HT1080 (cell line): Measurements from ENCODE around the gene NAV1. TPM values are rescaled to one million over a fixed set of nuclear protein-coding genes. Genes with fewer than 3 reads are reported as not detected.
A peak's percentile ranks its signal among the peaks of the same experiment; 100 is the strongest.
"Not testable (repeated sequence)": the region's sequence is repeated elsewhere in the genome, so short reads cannot be mapped to it uniquely, and the experiment has no call there.

Experiments
- DNase-seq: peaks from one replicate; pipeline ENCODE4 v3.0.0-alpha.2; 2015; ENCODE audit warnings: low read depth
- total RNA-seq: library from RNA; depleted of rRNA; stranded (reverse); fragments of >200 nt; shearing (Covaris generic); gene quantifications from 2 replicates; pipeline ENCODE4 v1.2.3, GENCODE V29; 2014

Gene NAV1
- total RNA-seq, 1 experiment from 2014 or later, result 40.6 TPM

DNA sequence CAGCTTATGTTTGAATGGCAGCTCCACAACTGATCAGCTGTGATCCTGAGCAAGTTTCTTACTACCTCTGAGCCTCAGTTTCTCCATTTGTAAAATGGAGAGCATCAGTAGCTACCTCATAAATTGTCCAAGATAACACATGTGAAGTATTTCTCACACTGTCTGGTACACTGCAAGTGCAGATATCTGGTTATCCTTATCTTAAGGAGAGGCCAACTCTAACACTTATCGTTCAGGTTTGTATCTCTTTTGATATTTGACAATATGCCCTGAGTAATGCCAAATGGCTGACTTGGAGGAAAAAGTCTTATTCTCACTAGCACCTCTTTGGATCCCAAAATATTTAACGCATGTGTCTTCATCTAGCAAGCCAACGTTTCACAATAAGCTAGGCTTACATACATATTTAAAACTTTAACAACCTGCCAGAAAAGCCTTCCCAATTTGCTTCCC lies 34.7 kb upstream of the NAV1 start:
- DNase-seq, result no peak

DNA sequence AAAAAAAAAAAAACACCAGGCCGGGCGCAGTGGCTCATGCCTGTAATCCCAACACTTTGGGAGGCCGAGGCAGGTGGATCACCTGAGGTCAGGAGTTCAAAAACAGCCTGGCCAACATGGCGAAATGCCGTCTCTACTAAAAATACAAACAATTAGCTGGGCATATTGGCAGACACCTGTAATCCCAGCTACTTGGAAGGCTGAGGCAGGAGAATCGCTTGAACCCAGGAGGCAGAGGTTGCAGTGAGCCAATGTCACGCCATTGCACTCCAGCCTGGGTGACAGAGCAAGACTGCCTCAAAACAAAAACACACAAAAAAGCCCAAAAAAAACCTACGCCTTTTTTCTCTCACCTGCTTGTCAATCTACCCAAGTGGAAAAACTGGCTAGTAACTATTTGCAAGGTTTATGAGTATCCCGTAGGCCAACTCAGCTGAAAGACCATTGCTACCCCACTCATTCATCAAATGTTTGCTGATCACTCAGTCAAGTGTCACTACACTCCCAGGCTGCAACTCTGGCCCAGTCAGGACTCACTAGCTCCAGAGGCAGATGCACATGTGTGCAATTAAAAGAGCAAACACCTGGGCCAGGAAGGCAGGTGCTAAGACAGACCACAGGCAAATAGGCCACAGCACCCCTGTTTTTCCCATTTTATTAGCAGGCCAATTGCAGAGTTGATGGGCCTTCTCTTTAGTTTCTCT lies 34.0 kb upstream of the NAV1 start:
- no peak for DNase-seq

DNA sequence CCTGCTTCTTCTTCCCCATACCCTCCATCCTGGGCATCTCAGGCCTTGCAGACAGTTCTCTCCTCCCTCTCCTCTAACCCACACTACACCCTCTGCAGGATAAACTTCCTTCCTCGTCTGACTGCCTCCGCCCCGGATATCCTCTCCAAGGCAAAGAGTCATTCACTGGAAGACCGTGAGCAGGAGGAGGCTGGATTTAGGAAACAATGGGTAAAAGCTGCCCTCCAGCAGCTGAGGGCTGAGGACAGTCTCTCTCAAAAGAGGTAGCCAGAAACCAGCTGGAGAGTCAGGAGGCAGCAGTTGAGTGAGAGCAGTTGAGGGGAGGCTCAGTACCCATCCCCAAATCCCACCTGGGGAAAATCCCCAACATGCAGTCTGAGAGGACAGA lies 33.4 kb upstream of the NAV1 start:
- DNase-seq, result peak; percentile 84

DNA sequence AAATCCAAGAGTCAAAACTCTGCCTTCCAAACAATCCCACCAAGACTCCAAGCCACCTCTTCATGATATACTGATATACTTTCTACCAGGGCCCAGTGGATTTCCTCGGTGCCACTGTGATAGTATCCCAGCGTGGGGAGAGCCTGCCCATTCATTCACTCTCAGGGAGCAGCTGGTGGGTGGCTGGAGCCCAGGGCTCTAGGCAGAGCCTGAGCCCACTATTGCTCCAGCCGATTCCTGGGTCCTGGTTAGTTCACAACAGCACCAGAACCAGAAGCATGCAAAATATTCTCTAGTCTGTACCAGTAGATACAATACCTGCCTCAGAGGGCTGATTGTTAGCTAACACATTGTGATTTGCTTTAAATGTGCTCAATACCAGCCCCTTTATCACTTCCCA lies 32.8 kb upstream of the NAV1 start:
- DNase-seq, result no peak

DNA sequence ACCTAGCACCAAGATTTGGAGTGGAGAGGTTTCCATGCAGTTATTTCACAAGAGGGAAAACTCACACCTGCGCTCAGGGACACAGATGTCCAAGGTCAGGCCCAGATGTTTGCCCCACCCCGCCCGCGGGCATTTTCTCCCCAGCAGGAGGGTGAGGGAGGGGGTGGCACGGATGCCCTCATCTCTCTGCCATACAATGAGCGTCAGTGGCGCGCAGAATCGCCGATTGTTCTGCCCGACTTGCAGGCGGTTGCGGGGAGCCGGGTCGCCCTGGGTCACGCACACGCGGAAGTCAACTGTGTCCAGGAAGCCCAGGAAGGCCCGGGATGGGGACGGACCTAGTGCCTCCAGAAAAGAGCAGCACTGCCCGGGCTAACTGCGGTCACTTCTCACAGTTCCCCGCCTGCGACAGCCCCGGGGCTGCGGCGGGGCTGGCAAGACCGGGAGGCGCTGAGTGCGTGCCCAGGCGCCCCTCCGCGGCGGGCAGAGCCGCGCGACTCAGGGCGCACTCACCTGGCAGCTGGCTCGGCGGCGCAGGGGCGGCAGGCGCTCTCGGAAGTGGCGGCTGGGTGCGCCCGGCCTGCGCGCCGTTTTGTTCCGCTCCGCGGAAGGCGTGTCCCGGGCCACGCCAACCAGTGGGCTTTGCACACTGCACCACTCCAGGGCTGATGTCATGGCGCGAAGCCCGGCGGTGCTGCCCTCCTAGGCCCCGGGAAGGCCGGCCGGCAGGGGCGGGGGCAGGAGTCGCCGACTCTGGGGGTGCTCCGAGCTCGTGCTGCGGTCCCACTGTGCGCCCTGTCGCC lies 32.2 kb upstream of the NAV1 start, which contains the start of gene CSRP1:
TSS of gene CSRP1 (minus strand) at position 567 of the 803 bp plus-strand sequence. CDS start 10,820 bp downstream, outside the sequence.
- DNase-seq, result peak; percentile 83

DNA sequence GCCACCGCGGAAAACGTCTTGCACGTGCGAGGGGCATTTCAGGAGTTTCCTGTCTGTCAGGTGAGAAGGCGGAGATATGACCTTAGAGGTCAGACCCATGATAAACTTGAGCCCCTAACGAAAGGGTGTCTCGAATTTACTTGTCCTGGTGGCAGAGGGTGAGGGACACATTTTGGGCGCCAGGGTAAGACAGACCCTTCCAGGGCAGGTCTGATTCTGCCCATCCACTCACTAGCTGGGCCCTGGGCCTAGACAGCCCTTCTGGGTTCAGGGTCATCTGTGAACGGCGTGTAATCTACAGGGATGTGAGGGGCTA lies 31.6 kb upstream of the NAV1 start:
- DNase-seq, result no peak

DNA sequence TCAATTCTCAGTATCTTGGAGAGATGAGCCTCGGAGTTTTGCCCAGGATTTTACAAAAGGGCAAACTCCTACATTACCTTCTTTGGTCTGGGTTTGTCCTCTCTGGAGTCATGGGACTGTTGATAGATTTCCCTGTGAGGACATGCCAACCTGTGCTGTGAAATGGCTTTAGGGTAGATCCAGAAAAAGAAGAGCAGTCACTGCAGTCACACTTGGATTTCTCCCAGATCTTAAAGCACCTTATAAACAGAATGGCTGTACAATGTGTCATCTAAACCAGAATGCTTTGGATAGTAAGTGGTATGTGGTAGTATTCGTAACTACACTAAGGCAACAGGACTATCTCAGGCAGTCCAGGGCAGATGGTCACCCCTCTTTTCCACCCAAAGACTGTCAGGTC lies 30.1 kb upstream of the NAV1 start:
- no peak for DNase-seq

DNA sequence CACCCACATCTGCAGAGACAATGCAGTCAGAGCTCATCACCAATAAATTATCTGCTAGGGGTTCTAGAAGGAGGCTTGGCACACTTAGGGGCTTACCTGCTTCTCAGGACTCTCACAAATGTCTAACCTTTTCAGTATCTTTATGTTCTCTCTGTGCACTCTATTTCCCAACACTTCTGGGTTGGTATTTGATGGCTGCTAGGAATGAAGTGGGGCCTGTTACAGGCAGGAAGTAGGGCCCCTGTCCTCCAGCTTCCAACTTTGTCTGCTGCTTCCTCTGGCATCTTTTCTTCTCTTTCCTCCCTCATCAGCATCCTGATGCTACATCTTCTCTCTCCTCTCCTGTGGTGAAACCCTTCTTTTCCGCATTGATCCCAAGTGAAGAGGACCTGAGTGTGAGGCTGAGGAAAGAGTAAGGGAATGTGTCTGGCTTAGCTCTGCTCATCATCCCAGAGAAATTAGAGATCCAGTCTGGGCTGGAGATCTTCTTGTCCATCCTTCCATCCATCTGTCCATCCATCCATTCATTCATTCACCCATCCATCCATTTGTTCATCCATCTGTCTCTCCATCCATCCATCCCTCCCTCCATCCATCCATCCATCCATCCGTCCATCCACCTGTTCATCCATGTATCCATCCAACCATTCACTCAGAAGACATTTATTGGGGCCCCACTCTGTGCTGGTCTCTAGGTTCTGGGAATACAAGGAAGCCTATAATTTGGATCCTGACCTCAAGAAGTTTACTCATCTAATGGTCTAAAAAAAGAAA lies 29.1 kb upstream of the NAV1 start:
- DNase-seq, result no peak

DNA sequence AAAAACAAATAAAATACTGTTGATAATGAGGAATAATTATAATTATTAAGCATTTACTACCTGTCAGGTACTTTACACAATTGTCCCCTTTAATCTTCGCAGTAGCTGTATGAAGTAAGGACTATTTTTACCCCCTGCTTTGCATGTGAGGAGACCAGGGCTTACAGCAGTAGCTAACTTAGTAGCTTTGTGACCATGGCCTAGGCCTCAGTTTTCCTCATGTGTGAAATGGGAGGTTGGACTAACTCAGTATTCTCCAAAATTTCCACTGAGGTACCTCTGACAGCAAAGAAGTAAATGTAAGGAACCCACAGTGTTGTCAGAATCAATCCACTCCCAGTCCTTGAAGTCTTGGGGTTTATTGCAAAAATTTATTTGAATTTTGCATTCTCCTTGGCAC lies 28.2 kb upstream of the NAV1 start:
- no peak for DNase-seq

DNA sequence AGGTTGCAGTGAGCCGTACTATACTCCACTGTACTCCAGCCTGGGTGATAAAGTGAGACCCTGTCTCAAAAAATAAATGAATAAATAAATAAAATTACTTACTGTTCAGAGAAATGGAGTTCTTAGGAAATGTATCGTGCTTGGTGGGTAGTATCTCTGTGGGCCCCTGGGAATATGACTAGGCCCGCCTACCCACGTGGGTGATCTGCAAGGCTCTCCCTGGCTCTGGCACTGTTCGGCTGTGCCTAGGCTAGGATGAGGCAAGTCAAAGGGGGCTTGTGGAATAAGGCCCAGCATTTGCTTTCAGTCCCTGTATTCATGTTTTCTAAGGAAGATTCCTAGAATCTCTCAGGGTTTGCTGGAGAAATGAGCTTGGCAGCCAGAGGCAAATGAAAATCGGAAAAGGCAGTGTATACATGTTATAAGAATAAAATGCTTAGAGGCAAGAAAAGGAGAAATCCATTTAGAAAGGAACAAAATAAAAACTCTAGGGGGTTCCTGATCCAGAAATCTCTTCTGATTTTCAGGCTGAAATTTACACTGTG lies 27.5 kb upstream of the NAV1 start:
- no peak for DNase-seq

DNA sequence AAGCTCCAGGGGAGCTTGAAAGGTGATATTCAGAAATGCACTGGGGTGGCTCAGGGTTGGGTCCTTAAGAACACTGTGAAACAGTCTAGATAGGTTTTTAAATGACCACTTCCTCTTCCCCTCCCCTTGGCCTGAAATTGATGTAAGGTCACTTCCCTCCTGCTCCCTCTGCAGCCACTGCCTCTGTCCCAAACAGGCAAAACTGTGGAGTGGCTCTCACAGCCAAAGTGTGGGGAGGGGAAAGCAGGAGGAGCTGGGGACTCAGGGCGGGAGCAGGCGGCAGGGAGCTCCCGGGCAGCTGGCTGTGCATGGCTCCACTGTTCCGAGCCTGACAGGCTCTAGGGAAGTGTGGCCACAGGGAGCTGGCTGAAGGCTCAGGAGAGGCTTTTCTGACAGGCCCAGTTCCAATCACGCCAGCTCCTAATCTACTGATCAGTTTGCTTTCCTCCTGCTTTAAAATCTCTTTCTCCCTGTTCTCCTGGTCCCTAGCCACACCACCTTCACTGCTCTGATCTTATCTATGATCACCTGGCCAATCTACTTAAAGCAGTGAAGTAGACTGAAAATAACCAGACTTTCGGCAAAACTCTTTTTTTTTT lies 26.9 kb upstream of the NAV1 start:
- no peak for DNase-seq

DNA sequence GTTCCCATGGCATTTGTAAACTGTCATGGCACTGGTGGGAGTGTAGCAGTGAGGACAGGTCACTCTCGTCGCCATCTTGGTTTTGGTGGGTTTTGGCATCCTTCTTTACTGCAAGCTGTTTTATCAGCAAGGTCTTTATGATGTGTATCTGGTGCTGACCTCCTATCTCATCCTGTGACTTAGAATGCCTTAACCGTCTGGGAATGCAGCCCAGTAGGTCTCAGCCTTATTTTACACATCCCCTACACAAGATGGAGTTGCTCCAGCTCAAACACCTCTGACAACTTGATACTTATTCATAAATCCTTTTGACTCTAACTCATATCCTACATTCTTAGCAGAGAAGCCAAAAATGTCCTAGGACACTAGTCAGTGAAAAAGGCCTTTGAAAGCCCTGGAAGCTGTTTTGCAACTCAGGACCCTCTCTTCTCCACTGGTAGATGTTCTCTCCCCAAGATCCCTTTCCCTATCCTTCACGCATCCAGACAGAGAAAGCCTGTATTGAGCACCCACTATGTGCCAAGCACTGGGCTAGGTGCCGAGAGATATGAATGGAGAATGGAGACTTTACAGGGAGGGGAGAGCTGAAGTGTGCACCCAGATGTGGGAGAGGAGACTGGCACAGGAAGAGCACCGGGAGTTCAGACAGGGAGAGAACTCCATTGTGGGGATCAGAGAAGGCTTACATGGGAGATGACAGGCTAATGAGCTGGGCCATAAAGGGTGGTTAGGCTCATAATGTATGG lies 25.3 kb upstream of the NAV1 start:
- DNase-seq, result no peak

DNA sequence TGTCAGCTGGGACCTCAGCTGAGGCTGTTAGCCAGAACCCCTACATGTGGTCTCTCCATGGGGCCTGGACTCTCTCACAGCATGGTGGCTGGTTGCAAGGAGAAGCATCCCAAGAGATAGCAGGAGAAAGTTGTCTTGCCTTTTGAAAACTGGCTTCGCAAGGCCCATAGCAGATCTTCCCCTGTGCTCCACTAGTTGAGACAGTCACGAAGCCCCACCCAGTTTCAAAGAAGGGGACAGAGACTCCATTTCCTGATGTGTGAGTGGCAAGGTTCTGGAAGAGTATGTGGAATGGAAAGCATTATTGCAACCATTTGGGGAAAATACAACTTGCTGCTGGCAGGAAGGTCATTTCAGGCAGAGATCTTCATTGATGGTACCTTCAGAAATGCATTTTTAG lies 24.5 kb upstream of the NAV1 start:
- no peak for DNase-seq

DNA sequence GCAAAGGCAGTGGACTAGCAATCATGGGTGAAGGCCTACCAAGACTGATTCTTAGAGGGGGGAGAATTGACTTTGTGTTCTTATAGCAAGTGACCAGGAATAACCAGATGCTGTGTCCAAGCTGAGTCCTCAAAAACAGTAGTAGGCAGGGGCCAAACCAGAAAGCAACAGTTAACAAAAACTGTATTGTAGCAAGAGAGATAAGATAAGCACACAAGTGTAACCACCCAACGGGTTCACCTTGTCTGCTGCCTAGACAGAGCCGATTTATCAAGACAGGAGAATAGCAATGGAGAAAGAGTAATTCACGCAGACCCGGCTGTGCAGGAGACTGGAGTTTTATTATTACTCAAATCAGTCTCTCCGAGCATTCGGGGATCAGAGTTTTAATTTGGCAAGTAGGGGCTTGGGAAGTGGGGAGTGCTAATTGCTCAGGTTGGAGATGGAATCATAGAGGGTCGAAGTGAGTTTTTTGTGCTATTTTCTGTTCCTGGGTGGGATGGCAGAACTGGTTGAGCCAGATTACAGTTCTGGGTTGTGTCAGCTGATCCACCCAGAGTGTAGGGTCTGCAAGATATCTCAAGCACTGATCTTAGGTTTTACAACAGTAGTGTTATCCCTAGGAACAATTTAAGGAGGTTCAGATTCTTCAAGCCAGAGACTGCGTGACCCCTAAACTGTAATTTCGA lies 23.7 kb upstream of the NAV1 start:
- DNase-seq, result no peak

DNA sequence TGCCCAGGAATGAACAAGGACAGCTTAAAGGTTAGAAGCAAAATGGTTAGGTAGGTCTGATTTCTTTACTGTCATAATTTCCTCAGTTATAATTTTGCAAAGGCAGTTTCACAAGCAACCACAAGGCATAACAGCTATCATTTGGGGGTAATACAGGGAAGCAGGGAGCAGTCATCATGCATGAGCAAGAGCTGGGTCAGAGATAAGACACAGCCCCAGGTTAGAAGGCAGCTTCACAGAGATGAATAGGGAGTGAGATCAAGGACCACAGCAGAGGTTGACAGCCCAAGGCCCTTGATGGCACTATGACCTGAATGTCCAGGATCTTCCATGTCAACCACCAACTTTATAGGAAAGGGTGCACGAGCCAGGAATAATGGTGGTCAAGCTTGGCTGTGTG lies 23.0 kb upstream of the NAV1 start:
- no peak for DNase-seq

DNA sequence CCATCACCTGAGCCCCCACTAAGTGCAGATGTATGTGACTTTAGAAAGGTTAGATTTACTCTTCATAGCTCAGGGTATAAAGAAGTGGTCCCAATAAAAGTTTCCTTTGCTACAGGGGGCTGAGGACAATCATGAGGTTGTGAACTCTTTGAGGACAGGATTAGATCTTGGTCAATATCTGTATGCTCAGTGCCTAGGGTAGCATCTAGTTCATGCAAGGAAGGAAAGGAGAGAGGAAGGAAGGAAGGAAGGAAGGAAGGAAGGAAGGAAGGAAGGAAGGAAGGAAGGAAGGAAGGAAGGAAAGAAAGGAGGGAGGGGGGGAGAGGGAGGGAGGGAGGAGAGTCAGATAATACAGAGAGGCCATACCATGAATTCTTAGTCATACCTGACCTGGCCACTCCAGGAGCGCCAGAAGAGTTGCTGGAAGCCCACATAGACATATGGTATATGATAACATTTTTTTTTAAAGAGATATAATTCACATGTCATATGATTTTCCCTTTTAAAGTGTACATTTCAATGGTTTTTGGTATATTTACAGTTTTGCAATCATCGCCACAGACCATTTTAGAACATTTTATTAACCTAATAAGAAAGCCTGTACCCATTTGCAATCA lies 22.3 kb upstream of the NAV1 start:
- no peak for DNase-seq

DNA sequence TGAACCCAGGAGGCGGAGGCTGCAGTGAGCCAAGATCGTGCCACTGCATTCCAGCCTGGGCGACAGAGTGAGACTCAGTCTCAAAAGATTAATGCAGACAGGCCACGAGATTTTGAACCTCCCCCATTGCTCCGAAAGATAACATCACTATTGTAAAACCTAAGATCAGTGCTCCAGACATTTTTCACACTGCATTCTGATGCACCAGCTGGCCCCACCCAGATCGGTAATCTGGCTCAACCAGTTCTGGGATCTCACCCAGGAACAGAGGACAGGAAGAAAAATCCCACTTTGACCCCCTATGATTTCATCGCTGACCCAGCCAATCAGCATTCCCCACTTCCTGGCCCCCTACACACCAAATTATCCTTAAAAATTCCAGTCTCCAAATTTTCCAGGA lies 21.3 kb upstream of the NAV1 start:
- DNase-seq, result no peak

DNA sequence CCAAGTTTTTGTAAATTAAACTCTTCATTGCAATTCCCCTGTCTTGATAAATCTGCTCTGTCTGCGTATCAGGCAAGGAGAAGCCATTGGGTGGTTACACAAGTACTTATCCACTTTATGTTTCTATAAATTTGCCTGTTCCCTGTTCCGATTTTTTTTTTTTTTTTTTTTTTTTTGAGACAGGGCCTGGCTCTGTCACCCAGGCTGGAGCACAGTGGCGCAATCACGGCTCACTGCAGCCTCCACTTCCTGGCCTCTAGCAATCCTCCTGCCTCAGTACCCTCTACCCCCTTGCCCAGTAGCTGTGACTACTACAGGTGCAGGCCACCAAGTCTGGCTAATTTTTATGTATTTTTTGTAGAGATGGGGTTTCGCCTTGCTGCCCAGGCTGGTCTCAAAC lies 20.9 kb upstream of the NAV1 start:
- DNase-seq, result no peak

DNA sequence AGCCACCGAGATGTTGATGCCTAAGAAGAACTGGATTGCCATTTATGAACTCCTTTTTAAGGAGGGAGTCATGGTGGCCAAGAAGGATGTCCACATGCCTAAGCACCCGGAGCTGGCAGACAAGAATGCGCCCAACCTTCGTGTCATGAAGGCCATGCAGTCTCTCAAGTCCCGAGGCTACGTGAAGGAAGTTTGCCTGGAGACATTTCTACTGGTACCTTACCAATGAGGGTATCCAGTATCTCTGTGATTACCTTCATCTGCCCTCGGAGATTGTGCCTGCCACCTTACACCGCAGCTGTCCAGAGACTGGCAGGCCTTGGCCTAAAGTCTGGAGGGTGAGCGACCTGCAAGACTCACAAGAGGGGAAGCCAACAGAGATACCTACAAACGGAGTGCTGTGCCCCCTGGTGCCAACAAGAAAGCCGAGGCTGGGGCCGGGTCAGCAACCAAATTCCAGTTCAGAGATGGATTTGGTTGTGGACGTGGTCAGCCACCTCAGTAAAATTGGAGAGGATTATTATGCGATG lies 18.8 kb upstream of the NAV1 start:
- DNase-seq, result not testable (repeated sequence)
